HEK293 (cell line): ENCODE results near the gene IFI44L.
A peak's percentile ranks its signal among the peaks of the same experiment; 100 is the strongest.

Source experiments
- CTCF ChIA-PET: fragments of 350-600 bp; formaldehyde crosslinking; extraction: SDS; loops from one replicate; lab custom pipeline; 2021; ENCODE audit warnings: antibody characterized with exemption; lab: Yijun Ruan, JAX
- POLR2A ChIA-PET: fragments of 300-600 bp; formaldehyde crosslinking; extraction: SDS; loops from one replicate; lab custom pipeline; 2020; ENCODE audit warnings: antibody characterized with exemption, inconsistent platforms; lab: Yijun Ruan, JAX
- H3K27ac ChIP-seq: fragments of 200-500 bp; sonication (Bioruptor generic); 2 replicates; pipeline ENCODE4 v1.5.1; 2014; ENCODE audit warnings: low read depth, low read length, control low read depth, inconsistent platforms; ENCODE audit errors: extremely low read depth
- H3K36me3 ChIP-seq, 2 experiments: fragments of 200-500 bp in 1 of 2; sonication (Bioruptor generic) in 1 of 2; 1 replicate in 1 of 2; 2 replicates in 1 of 2; pipeline ENCODE4 v1.5.1; 2014 to 2017; ENCODE audit warnings: inconsistent platforms in 2 of 2, low read length in 2 of 2; ENCODE audit not compliant: control insufficient read depth in 2 of 2, insufficient read depth in 1 of 2
- H3K4me1 ChIP-seq: fragments of 200-500 bp; sonication (Bioruptor generic); 2 replicates; pipeline ENCODE4 v1.5.1; 2014; ENCODE audit warnings: mild to moderate bottlenecking, low read length, inconsistent platforms; ENCODE audit not compliant: control insufficient read depth, insufficient read depth
- H3K4me3 ChIP-seq: 2 replicates; pipeline ENCODE4 v1.5.1; 2011; ENCODE audit warnings: low read depth, mild to moderate bottlenecking, control low read depth, low read length, moderate library complexity
- H3K9me3 ChIP-seq: fragments of 200-500 bp; sonication (Bioruptor generic); 2 replicates; pipeline ENCODE4 v1.5.1; 2014; ENCODE audit warnings: low read depth, low read length, inconsistent platforms; ENCODE audit not compliant: control insufficient read depth, insufficient read depth
- EGR2 ChIP-seq: fragments of 450-650 bp; formaldehyde crosslinking; IDR thresholded peaks from 2 replicates; pipeline ENCODE4 v1.5.1; 2016; ENCODE audit warnings: low read depth, missing biosample characterization, missing genetic modification characterization
- KLF1 ChIP-seq: fragments of 450-650 bp; formaldehyde crosslinking; IDR thresholded peaks from 2 replicates; pipeline ENCODE4 v1.5.1; 2016; ENCODE audit warnings: missing biosample characterization, missing genetic modification characterization
- ZBTB48 ChIP-seq: fragments of 450-650 bp; formaldehyde crosslinking; IDR thresholded peaks from 2 replicates; pipeline ENCODE4 v1.5.1; 2016; ENCODE audit warnings: missing biosample characterization, missing genetic modification characterization
- ZFP41 ChIP-seq: fragments of 450-650 bp; formaldehyde crosslinking; IDR thresholded peaks from 2 replicates; pipeline ENCODE4 v1.5.1; 2016; ENCODE audit warnings: missing biosample characterization, missing genetic modification characterization, borderline replicate concordance
- ZNF132 ChIP-seq: fragments of 450-650 bp; formaldehyde crosslinking; IDR thresholded peaks from 2 replicates; pipeline ENCODE4 v1.5.1; 2017; ENCODE audit warnings: missing biosample characterization, missing genetic modification characterization, borderline replicate concordance
- ZNF202 ChIP-seq: fragments of 450-650 bp; formaldehyde crosslinking; IDR thresholded peaks from 2 replicates; pipeline ENCODE4 v1.5.1; 2016; ENCODE audit warnings: missing biosample characterization, missing genetic modification characterization, borderline replicate concordance
- ZNF248 ChIP-seq: fragments of 450-650 bp; formaldehyde crosslinking; IDR thresholded peaks from 2 replicates; pipeline ENCODE4 v1.5.1; 2017; ENCODE audit warnings: missing biosample characterization, missing genetic modification characterization
- ZNF302 ChIP-seq: fragments of 450-650 bp; formaldehyde crosslinking; IDR thresholded peaks from 2 replicates; pipeline ENCODE4 v1.5.1; 2016; ENCODE audit warnings: missing biosample characterization, missing genetic modification characterization, low read depth
- ZNF335 ChIP-seq: fragments of 450-650 bp; formaldehyde crosslinking; conservative IDR thresholded peaks from 2 replicates; pipeline ENCODE4 v1.5.1; 2016; ENCODE audit warnings: missing biosample characterization, missing genetic modification characterization
- ZNF37A ChIP-seq: fragments of 450-650 bp; IDR thresholded peaks from 2 replicates; pipeline ENCODE4 v1.5.1; 2018; ENCODE audit warnings: missing biosample characterization, missing genetic modification characterization
- ZNF510 ChIP-seq: fragments of 450-650 bp; formaldehyde crosslinking; IDR thresholded peaks from 2 replicates; pipeline ENCODE4 v1.5.1; 2018; ENCODE audit warnings: mild to moderate bottlenecking, missing genetic modification characterization, missing biosample characterization; ENCODE audit not compliant: insufficient replicate concordance
- ZNF585B ChIP-seq: fragments of 450-650 bp; formaldehyde crosslinking; IDR thresholded peaks from 2 replicates; pipeline ENCODE4 v1.5.1; 2016; ENCODE audit warnings: missing biosample characterization, missing genetic modification characterization
- ZNF654 ChIP-seq: fragments of 450-650 bp; formaldehyde crosslinking; IDR thresholded peaks from 2 replicates; pipeline ENCODE4 v1.5.1; 2016; ENCODE audit warnings: low read depth, missing biosample characterization, missing genetic modification characterization
- TF ChIP-seq, protein P1 (sequence below): fragments of 450-650 bp; formaldehyde crosslinking; IDR thresholded peaks from 2 replicates; pipeline ENCODE4 v1.5.1; 2016; ENCODE audit warnings: missing biosample characterization, missing genetic modification characterization
- TF ChIP-seq, protein P2 (sequence below): fragments of 450-650 bp; formaldehyde crosslinking; IDR thresholded peaks from 2 replicates; pipeline ENCODE4 v1.5.1; 2016; ENCODE audit warnings: missing biosample characterization, missing genetic modification characterization
- TF ChIP-seq, protein P3 (sequence below): fragments of 450-650 bp; formaldehyde crosslinking; IDR thresholded peaks from 2 replicates; pipeline ENCODE4 v1.5.1; 2017; ENCODE audit warnings: missing biosample characterization, missing genetic modification characterization
- TF ChIP-seq, protein P4 (sequence below): fragments of 450-650 bp; formaldehyde crosslinking; IDR thresholded peaks from 2 replicates; pipeline ENCODE4 v1.5.1; 2017; ENCODE audit warnings: missing biosample characterization, missing genetic modification characterization
- TF ChIP-seq, protein P5 (sequence below): fragments of 450-650 bp; IDR thresholded peaks from 2 replicates; pipeline ENCODE4 v1.5.1; 2018; ENCODE audit warnings: missing biosample characterization, mild to moderate bottlenecking, missing genetic modification characterization

IFI44L gene

DNA sequence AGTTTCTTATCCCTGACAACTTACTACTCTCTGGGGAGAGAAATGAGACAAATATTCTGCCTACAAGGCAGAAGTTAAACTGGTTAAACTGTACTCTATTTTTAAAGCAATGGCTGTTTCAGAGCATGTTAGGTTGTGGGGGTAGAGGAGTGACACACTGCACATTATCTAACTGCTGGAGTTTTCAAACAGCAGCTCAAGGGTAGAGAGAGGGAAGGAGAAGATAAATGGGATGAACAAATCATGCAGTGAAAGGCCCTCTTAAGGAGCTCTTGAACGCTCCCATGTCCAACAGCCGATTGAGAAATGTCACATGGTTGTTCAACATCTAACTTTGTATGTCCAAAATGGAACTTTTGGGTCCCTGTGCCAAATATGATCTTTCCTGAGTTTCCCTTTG, 14.0 kb upstream of the IFI44L start:
- H3K27ac ChIP-seq: no peak overlapping the region
- no peaks in the 10 kb centered on the region for H3K9me3 ChIP-seq
- no peak for TF ChIP-seq ZNF302 (tag by site-specific recombination)
- POLR2A ChIA-PET: no interaction called here
- CTCF ChIA-PET: interaction anchor here (0.6 to 4.1 kb wide), 4 partner anchors 11 to 475 kb away, joined by 5 to 50 read pairs (median 19); no protein-coding TSS in a partner anchor
- H3K4me3 ChIP-seq: no peak overlapping the region
- no peaks in the 10 kb centered on the region for H3K36me3 ChIP-seq
- no peaks in the 10 kb centered on the region for H3K4me1 ChIP-seq

DNA sequence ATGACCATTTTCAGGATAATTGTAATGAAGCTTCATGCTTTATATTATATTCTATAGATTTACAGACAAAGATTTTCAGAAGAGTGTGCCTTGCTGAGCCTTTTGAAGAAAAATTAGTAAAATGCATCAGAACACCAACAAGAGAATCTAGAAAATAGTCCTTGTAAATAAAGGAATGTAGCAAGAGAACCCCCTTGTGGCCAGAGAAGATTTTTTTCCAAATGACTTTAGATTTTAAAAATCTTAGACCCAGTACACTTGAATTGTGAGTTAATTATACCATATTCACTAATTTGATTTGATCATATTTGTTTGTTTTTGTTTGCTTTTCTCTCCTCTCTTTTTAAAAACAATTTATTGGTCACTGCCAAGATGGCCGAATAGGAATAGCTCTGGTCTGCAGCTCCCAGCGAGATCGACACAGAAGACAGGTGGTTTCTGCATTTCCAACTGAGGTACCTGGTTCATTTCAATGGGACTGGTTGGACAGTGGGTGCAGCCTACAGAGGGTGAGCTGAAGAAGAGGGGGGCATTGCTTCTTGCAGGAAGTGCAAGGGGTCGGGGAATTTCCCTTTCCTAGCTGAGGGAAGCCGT, 12.8 kb upstream of the IFI44L start:
- no peak overlapping the region for H3K4me3 ChIP-seq
- H3K27ac ChIP-seq: no peak overlapping the region
- no peak for TF ChIP-seq ZNF510 (tag by site-specific recombination)
- TF ChIP-seq ZBTB48 (tag by site-specific recombination): no peak
- TF ChIP-seq, protein P1, sequence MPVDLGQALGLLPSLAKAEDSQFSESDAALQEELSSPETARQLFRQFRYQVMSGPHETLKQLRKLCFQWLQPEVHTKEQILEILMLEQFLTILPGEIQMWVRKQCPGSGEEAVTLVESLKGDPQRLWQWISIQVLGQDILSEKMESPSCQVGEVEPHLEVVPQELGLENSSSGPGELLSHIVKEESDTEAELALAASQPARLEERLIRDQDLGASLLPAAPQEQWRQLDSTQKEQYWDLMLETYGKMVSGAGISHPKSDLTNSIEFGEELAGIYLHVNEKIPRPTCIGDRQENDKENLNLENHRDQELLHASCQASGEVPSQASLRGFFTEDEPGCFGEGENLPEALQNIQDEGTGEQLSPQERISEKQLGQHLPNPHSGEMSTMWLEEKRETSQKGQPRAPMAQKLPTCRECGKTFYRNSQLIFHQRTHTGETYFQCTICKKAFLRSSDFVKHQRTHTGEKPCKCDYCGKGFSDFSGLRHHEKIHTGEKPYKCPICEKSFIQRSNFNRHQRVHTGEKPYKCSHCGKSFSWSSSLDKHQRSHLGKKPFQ (tag by site-specific recombination): no peak
- TF ChIP-seq ZNF37A (tag by site-specific recombination): no peak
- TF ChIP-seq ZNF248 (tag by site-specific recombination): no peak
- peak; percentile 58 for TF ChIP-seq ZNF654
- no peak for TF ChIP-seq KLF1 (tag by site-specific recombination)
- TF ChIP-seq ZNF202 (tag by site-specific recombination): no peak
- no peak for TF ChIP-seq ZNF302 (tag by site-specific recombination)
- no peak for TF ChIP-seq EGR2
- TF ChIP-seq ZFP41 (tag by site-specific recombination): no peak
- TF ChIP-seq, protein P2, sequence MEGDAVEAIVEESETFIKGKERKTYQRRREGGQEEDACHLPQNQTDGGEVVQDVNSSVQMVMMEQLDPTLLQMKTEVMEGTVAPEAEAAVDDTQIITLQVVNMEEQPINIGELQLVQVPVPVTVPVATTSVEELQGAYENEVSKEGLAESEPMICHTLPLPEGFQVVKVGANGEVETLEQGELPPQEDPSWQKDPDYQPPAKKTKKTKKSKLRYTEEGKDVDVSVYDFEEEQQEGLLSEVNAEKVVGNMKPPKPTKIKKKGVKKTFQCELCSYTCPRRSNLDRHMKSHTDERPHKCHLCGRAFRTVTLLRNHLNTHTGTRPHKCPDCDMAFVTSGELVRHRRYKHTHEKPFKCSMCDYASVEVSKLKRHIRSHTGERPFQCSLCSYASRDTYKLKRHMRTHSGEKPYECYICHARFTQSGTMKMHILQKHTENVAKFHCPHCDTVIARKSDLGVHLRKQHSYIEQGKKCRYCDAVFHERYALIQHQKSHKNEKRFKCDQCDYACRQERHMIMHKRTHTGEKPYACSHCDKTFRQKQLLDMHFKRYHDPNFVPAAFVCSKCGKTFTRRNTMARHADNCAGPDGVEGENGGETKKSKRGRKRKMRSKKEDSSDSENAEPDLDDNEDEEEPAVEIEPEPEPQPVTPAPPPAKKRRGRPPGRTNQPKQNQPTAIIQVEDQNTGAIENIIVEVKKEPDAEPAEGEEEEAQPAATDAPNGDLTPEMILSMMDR (tag by site-specific recombination): peak; percentile 14; the same call in 1 of the 2 replicates
- no peaks in the 10 kb centered on the region for H3K9me3 ChIP-seq
- POLR2A ChIA-PET: no interaction called here
- H3K4me1 ChIP-seq: no peaks in the 10 kb centered on the region
- H3K36me3 ChIP-seq: no peaks in the 10 kb centered on the region
- CTCF ChIA-PET: interaction anchor here (0.6 to 4.1 kb wide), 10 partner anchors 10 to 1179 kb away, joined by 3 to 50 read pairs (median 4); no protein-coding TSS in a partner anchor

DNA sequence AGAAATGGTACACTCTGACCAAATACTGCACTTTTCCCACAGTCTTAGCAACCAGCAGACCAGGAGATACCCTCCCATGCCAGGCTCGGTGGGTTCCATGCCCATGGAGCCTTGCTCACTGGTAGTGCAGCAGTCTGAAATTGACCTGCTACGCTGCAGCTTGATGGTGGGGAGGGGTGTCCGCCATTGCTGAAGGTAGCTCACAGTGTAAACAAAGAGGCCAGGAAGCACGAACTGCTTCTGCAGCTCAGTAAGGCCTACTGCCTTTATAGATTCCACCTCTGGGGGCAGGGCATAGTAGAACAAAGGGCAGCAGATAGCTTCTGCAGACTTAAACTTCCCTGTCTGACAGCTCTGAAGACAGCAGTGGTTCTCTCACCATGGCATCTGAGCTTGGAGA, 12.3 kb upstream of the IFI44L start:
- CTCF ChIA-PET: interaction anchor here (0.6 to 4.1 kb wide), 9 partner anchors 9 to 1180 kb away, joined by 3 to 50 read pairs (median 3); no protein-coding TSS in a partner anchor

More for the DNA sequence above, 12.3 kb upstream of the IFI44L start:
- POLR2A ChIA-PET: no interaction called here
- Histone ChIP-seq H3K4me1 (no peaks in the 10 kb centered on the region), H3K4me3 (no peak overlapping the region), H3K9me3 (no peaks in the 10 kb centered on the region), H3K36me3 (no peaks in the 10 kb centered on the region), H3K27ac (no peak overlapping the region)
- TF ChIP-seq, protein P3, sequence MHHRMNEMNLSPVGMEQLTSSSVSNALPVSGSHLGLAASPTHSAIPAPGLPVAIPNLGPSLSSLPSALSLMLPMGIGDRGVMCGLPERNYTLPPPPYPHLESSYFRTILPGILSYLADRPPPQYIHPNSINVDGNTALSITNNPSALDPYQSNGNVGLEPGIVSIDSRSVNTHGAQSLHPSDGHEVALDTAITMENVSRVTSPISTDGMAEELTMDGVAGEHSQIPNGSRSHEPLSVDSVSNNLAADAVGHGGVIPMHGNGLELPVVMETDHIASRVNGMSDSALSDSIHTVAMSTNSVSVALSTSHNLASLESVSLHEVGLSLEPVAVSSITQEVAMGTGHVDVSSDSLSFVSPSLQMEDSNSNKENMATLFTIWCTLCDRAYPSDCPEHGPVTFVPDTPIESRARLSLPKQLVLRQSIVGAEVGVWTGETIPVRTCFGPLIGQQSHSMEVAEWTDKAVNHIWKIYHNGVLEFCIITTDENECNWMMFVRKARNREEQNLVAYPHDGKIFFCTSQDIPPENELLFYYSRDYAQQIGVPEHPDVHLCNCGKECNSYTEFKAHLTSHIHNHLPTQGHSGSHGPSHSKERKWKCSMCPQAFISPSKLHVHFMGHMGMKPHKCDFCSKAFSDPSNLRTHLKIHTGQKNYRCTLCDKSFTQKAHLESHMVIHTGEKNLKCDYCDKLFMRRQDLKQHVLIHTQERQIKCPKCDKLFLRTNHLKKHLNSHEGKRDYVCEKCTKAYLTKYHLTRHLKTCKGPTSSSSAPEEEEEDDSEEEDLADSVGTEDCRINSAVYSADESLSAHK (tag by site-specific recombination): no peak
- no peak for TF ChIP-seq ZNF132 (tag by site-specific recombination)
- TF ChIP-seq, protein P4, sequence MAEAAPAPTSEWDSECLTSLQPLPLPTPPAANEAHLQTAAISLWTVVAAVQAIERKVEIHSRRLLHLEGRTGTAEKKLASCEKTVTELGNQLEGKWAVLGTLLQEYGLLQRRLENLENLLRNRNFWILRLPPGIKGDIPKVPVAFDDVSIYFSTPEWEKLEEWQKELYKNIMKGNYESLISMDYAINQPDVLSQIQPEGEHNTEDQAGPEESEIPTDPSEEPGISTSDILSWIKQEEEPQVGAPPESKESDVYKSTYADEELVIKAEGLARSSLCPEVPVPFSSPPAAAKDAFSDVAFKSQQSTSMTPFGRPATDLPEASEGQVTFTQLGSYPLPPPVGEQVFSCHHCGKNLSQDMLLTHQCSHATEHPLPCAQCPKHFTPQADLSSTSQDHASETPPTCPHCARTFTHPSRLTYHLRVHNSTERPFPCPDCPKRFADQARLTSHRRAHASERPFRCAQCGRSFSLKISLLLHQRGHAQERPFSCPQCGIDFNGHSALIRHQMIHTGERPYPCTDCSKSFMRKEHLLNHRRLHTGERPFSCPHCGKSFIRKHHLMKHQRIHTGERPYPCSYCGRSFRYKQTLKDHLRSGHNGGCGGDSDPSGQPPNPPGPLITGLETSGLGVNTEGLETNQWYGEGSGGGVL (tag by site-specific recombination): no peak
- TF ChIP-seq, protein P2 (tag by site-specific recombination): no peak
- TF ChIP-seq, protein P5, sequence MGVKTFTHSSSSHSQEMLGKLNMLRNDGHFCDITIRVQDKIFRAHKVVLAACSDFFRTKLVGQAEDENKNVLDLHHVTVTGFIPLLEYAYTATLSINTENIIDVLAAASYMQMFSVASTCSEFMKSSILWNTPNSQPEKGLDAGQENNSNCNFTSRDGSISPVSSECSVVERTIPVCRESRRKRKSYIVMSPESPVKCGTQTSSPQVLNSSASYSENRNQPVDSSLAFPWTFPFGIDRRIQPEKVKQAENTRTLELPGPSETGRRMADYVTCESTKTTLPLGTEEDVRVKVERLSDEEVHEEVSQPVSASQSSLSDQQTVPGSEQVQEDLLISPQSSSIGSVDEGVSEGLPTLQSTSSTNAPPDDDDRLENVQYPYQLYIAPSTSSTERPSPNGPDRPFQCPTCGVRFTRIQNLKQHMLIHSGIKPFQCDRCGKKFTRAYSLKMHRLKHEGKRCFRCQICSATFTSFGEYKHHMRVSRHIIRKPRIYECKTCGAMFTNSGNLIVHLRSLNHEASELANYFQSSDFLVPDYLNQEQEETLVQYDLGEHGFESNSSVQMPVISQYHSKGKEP: no peak
- no peak for TF ChIP-seq ZNF585B (tag by site-specific recombination)
- TF ChIP-seq ZNF335 (tag by site-specific recombination): no peak
